GM13977 (cell line): Measurements from ENCODE around the gene AMH.

Experiments used
- DNase-seq: peaks from one replicate; pipeline ENCODE4 v3.0.0; 2012; ENCODE audit warnings: low spot score
- CTCF ChIP-seq: IDR thresholded peaks from 2 replicates; pipeline ENCODE4 v1.5.1; 2012; ENCODE audit warnings: mild to moderate bottlenecking, control low read depth; ENCODE audit not compliant: insufficient read depth; ENCODE audit errors: extremely low read depth, missing control alignments
- in situ Hi-C: fragments of 300-500 bp; cut with MboI; formaldehyde crosslinking; loops from one replicate; pipeline ENCODE4 v1.12.0; 2022; ENCODE audit warnings: low sequenced_read_pairs, low pct_unique_long_range_greater_than_20kb, mixed read lengths, inconsistent platforms; ENCODE audit not compliant: unreplicated experiment

The AMH gene

GRCh38 chr19:2253106-2254063, 4.3 kb downstream of the AMH start:
- TF ChIP-seq CTCF: peak; percentile 51
- peak; percentile 76 for DNase-seq
- in situ Hi-C loops: loop anchor here (25.0 kb wide), 1 partner anchor 359 kb away; no protein-coding TSS in a partner anchor

- in situ Hi-C loops: loop anchor here (25.0 kb wide), 1 partner anchor 358 kb away; no protein-coding TSS in a partner anchor
- no peak for TF ChIP-seq CTCF
- no peak for DNase-seq
These were observed 5.1 kb downstream of the AMH start for GRCh38 chr19:2254064-2254872.

- no peak for DNase-seq
- no peak for TF ChIP-seq CTCF
- in situ Hi-C loops: loop anchor here (25.0 kb wide), 1 partner anchor 357 kb away; no protein-coding TSS in a partner anchor
These were observed 6.2 kb downstream of the AMH start for GRCh38 chr19:2255112-2255845.

GRCh38 chr19:2255982-2256685, 7.0 kb downstream of the AMH start, which contains the start of gene JSRP1:
Gene JSRP1, minus strand, starts transcription at chr19:2256417. Its CDS starts 1,103 bp downstream, at chr19:2255314.
- TF ChIP-seq CTCF: no peak
- DNase-seq: no peak
- in situ Hi-C loops: loop anchor here (25.0 kb wide), 1 partner anchor 356 kb away; no protein-coding TSS in a partner anchor

GRCh38 chr19:2259336-2259735, 10.2 kb downstream of the AMH start:
- DNase-seq: no peak
- TF ChIP-seq CTCF: no peak
- in situ Hi-C loops: loop anchor here (25.0 kb wide), 1 partner anchor 353 kb away; no protein-coding TSS in a partner anchor
